Measurements from ENCODE around the gene ACVR2A.

GRCh38 chr2:147879846-147880245 is 35.0 kb downstream of the ACVR2A start:
- TF ChIP-seq CTCF (IDR thresholded peaks at IDR 0.05), result no peak
- TF ChIP-seq EZH2 (IDR thresholded peaks at IDR 0.05; ENCODE audit: borderline replicate concordance, insufficient read depth, low read depth, low read length, poor library complexity, severe bottlenecking), result no peak
